VCaP (cell line): Measurements from ENCODE around the gene ELK3.

ENCODE experiments used
- H3K27ac ChIP-seq: fragments of 450-650 bp; 2 replicates; pipeline ENCODE4 v1.5.1; 2017
- CTCF ChIP-seq: fragments of 450-650 bp; conservative IDR thresholded peaks from 2 replicates; pipeline ENCODE4 v1.5.1; 2017; ENCODE audit warnings: mild to moderate bottlenecking, moderate library complexity

Gene ELK3

GRCh38 chr12:96301732-96302131 is 107.6 kb downstream of the ELK3 start:
- H3K27ac ChIP-seq, result no peak overlapping the region
- no peak for TF ChIP-seq CTCF

GRCh38 chr12:96302687-96303310 is 108.6 kb downstream of the ELK3 start:
- no peak for TF ChIP-seq CTCF
- no peak overlapping the region for H3K27ac ChIP-seq

GRCh38 chr12:96303653-96304052 is 109.5 kb downstream of the ELK3 start:
- TF ChIP-seq CTCF, result no peak

GRCh38 chr12:96305665-96306064 is 111.5 kb downstream of the ELK3 start:
- H3K27ac ChIP-seq, result no peak overlapping the region
- no peak for TF ChIP-seq CTCF

More at GRCh38 chr12:96303653-96304052, 109.5 kb downstream of the ELK3 start:
- H3K27ac ChIP-seq, result no peak overlapping the region

GRCh38 chr12:96308881-96309280 is 114.7 kb downstream of the ELK3 start:
- no peak for TF ChIP-seq CTCF
- no peak overlapping the region for H3K27ac ChIP-seq

GRCh38 chr12:96310067-96310466 is 115.9 kb downstream of the ELK3 start:
- no peak overlapping the region for H3K27ac ChIP-seq
- no peak for TF ChIP-seq CTCF

- no peak overlapping the region for H3K27ac ChIP-seq
- no peak for TF ChIP-seq CTCF
Observed at GRCh38 chr12:96311191-96311590, 117.0 kb downstream of the ELK3 start.
